KOPT-K1 (cell line): ENCODE data around the gene FBXL15.

Experiments used
- H3K27ac ChIP-seq: fragments of 200-600 bp; sonication (generic); 2 replicates; pipeline ENCODE4 v1.5.1; 2016; ENCODE audit warnings: antibody characterized with exemption, mild to moderate bottlenecking, low read depth, low read length; ENCODE audit not compliant: poor library complexity, severe bottlenecking
- H3K36me3 ChIP-seq: fragments of 200-600 bp; sonication (generic); 2 replicates; pipeline ENCODE4 v1.5.1; 2017; ENCODE audit warnings: antibody characterized with exemption, mild to moderate bottlenecking, low read length, moderate library complexity; ENCODE audit not compliant: insufficient read depth
- H3K9me3 ChIP-seq: fragments of 200-600 bp; sonication (generic); 2 replicates; pipeline ENCODE4 v1.5.1; 2017; ENCODE audit warnings: antibody characterized with exemption, low read length, mild to moderate bottlenecking; ENCODE audit not compliant: insufficient read depth, poor library complexity, severe bottlenecking

The FBXL15 gene

DNA sequence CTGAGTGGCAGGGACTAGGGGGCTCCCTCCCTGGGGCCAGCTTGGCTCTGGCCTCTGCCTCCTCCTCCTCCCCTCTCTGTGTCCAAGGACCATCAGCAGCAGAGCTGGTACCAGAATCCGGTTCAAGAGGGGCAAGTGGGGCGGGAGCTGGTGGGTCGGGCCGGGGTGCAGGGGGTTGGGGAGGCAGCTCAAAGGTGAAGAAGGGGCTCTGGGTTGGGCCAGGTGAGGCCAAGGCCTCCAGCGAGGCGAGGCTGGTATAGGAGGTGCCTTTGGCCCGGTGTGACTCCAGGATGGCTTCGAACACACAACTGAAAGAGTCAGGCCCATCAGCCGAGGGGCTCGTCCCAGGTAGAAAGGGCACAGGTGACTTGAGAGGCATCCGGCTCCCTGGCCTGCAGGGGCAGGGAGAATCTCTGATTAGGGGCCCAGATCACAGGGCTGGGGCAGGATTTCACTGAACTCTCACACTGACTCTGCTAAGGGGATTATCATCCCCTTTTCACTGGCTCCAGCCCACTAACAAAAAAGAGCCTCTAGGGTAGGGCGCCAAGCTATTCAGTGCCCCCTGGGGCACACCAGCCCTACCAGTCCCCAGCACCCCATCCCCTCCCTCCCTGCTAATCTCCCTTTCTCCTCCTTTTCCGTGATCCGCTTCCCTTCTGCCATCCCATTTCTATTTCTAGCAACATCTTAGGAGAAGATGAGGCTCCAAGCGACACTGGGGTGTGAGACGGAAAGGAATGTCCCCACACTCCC, 6.7 kb upstream of the FBXL15 start:
- Histone ChIP-seq H3K27ac (no peak overlapping the region), H3K36me3 (no peaks in the 10 kb centered on the region)

GRCh38 chr10:102414749-102415148, 5.9 kb upstream of the FBXL15 start:
- Histone ChIP-seq H3K9me3 (no peaks in the 10 kb centered on the region), H3K36me3 (no peaks in the 10 kb centered on the region), H3K27ac (no peak overlapping the region)

More for the DNA sequence above, 6.7 kb upstream of the FBXL15 start:
- H3K9me3 ChIP-seq, result no peaks in the 10 kb centered on the region

- Histone ChIP-seq H3K27ac (no peak overlapping the region), H3K36me3 (no peaks in the 10 kb centered on the region)
Observed at GRCh38 chr10:102416283-102416682, 4.4 kb upstream of the FBXL15 start.

GRCh38 chr10:102416695-102417094, 3.9 kb upstream of the FBXL15 start:
- Histone ChIP-seq H3K9me3 (no peaks in the 10 kb centered on the region), H3K27ac (no peak overlapping the region), H3K36me3 (no peaks in the 10 kb centered on the region)

More at GRCh38 chr10:102416283-102416682, 4.4 kb upstream of the FBXL15 start:
- H3K9me3 ChIP-seq, result no peaks in the 10 kb centered on the region

DNA sequence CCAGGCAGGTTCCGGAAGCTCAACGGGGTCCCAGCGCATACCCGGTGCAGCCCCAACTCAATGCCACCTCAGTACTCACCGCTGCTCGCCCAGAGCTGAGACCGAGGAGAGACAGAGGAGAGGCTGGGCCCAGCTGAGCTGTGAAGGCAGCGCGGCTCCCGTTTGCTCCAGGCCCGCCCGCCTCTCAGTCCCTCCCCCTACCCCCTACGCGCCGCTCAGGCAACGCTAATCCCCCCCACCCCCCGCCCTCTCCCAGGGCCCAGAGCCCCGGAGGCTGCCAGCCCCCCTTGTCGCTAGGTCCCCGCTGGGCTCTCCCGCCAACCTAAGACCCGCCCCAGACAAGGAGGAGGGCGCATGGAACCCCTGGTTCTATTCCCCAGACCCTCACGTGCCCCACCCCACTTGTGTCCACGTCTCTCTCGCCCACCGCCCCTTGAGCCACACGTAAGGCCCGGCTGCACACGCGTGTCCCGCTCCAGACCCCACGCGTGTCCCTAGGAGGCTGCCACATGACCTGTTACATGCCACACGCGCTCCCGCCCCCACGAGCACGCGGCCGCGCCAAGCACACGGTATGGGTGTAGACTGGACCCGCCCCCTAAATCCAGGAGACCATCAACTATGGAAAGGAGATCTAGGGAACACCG, 1.9 kb upstream of the FBXL15 start, which contains the start of gene PSD:
PSD (minus strand) TSS at position 164 of the 647 bp plus-strand sequence. CDS start 1,747 bp downstream, outside the sequence.
- no peaks in the 10 kb centered on the region for H3K9me3 ChIP-seq
- peaks cover 11% of the 10 kb centered on the region for H3K36me3 ChIP-seq
- H3K27ac ChIP-seq, result no peak within 1 kb of the TSS

- no peaks in the 10 kb centered on the region for H3K9me3 ChIP-seq
- H3K27ac ChIP-seq, result peak overlapping the region; percentile 73
- H3K36me3 ChIP-seq, result peaks cover 19% of the 10 kb centered on the region
Observed at GRCh38 chr10:102419269-102420180, 1.1 kb upstream of the FBXL15 start.

DNA sequence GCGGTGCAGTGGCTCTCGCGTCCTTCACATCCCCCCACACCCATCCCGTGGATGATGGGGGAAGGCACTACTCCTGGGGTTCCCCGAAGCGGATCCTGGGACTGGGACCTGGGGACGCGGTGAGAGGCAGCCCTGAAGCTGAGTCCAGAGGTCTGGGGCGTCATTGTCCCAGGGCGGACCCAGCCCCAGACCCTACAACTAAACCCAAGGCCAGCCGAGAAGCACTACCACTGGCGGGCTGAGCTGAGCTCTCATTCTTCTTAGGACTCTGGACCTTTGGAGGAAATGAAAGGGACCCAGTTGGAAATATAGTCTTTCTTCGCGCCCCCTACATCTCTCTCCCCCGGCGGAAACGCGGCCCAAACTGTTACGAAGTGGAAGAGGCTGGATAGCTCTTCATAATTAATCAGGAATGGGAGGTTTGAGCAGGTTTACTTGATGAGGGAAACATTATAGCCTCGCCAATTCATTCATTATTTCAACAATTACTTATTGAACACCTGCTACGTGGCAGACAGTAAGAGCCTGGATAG, 389 bp upstream of the FBXL15 start:
- Histone ChIP-seq H3K27ac (peak overlapping the region; percentile 73), H3K9me3 (no peaks in the 10 kb centered on the region)

DNA sequence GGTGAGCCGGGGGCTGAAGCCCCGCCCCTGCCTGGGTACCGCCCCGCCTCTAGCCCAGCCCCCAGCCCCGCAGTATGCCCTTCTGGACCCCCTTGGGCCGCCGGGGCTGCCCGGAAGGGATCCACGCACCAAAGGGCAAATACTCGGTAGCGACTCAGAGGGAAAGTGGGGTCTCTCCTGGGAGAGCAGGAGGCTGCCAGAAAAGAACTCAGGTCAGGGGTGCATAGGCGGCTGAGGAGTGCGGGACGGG, 796 bp downstream of the FBXL15 start:
- peaks cover 24% of the 10 kb centered on the region for H3K36me3 ChIP-seq
- no peaks in the 10 kb centered on the region for H3K9me3 ChIP-seq
- H3K27ac ChIP-seq, result peak overlapping the region; percentile 73

More for the DNA sequence above, 389 bp upstream of the FBXL15 start:
- peaks cover 24% of the 10 kb centered on the region for H3K36me3 ChIP-seq

GRCh38 chr10:102421757-102422512, 1.3 kb downstream of the FBXL15 start:
- Histone ChIP-seq H3K9me3 (no peaks in the 10 kb centered on the region), H3K27ac (peak overlapping the region; percentile 73), H3K36me3 (peaks cover 24% of the 10 kb centered on the region)

DNA sequence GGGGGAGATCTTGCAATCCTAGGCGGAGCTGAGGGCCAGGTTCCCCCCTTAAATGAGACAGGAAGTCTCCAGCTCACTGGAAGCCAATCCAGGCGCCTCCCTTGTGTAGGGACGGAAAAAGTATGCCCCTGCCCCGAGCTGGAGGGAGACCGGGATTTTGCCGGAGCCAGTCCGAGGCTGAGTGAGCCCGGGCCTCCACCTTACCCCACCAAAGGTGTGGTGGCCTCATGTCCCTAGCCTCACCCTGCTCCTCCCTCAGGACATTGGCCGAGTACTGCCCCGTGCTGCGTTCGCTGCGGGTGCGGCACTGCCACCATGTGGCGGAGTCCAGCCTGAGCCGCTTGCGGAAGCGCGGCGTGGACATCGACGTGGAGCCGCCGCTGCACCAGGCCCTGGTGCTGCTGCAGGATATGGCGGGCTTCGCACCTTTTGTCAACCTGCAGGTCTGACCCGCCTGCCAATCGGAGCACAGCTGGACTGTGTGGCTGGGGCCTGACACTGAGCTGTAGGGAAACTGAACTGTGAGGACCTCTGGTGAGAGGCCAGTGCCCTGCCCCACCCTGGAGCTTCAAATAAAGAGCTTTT, 2.0 kb downstream of the FBXL15 start:
- Histone ChIP-seq H3K9me3 (no peaks in the 10 kb centered on the region), H3K36me3 (peaks cover 24% of the 10 kb centered on the region), H3K27ac (no peak overlapping the region)

DNA sequence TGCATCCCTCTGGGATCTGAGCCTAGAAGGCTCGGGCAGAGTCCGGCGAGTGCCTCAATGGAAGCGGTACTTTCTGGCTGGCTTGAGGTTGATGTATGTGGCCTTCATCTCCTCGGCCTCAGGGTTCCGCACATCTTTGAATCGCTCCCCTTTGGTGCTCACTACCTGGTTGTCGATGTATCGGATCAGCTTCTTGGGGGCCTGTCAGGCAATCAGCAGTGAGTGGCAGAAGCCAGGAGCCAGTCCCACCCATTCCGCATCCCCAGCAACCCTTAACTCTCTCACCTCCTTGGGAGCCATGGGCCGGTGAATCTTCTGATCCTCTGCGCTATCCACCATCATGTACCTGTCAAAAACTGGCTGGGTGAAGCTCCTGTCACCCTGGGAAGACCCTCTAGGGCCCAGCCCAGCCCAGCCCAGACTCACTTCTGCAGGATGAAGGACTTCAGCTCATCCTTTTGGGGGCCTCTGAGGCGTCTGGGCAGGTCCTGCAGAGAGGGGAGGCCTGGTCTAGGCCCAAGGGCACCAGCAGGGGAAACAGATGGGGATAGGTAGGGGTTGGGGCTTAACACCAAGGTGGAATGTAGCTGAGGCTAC, 2.8 kb downstream of the FBXL15 start:
- Histone ChIP-seq H3K27ac (no peak overlapping the region), H3K36me3 (peaks cover 24% of the 10 kb centered on the region), H3K9me3 (no peaks in the 10 kb centered on the region)

DNA sequence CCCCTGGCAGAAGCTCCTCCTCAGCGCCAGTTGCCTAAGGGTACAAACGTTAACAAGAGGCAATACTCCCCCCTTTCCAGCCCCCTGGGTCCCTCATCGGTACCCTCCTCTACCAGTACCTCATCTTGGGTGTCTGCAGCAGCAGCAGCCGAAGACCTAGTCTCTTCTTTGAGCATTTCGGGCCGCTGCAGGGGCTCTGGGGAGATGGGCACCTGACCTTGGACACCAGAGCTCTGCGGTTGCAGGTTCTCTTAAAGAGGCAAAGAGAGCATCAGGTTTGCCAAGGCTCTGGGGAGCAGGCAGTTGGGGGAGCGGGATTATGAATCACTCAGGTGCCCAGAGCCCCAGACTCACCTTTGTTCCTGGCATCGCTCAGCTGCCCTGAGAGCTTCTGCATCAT, 3.5 kb downstream of the FBXL15 start:
- Histone ChIP-seq H3K36me3 (peaks cover 24% of the 10 kb centered on the region), H3K27ac (no peak overlapping the region), H3K9me3 (no peaks in the 10 kb centered on the region)

DNA sequence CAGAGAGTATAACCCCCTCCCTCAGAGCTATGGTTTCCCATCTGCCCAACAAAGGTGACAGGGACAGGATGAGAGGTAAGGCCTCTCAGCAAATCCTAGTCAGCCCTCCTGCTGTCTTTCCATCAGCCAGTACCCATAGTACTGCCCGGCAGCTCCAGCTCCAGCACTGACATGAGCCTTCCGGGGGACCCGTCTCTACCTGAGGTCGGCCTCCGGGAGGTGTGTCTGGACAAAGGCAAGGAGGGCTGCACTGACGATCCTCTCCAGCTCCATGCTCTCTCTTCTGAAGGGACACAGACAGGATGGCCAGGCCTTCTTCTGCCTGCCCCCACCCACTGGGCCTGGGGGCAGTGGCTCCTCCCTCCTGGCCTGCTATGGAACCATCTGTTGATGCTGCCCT, 4.3 kb downstream of the FBXL15 start:
- H3K36me3 ChIP-seq, result peaks cover 24% of the 10 kb centered on the region
- H3K9me3 ChIP-seq, result no peaks in the 10 kb centered on the region
- no peak overlapping the region for H3K27ac ChIP-seq

GRCh38 chr10:102425444-102425843, 4.8 kb downstream of the FBXL15 start:
- Histone ChIP-seq H3K27ac (no peak overlapping the region), H3K36me3 (peaks cover 24% of the 10 kb centered on the region), H3K9me3 (no peaks in the 10 kb centered on the region)
